GM12891 (cell line): ENCODE data around the gene PSMG3.

Source experiments
- DNase-seq: peaks from one replicate; pipeline ENCODE4 v3.0.0; 2011; ENCODE audit warnings: low spot score; ENCODE audit not compliant: insufficient read length
- FAIRE-seq: peaks from 2 replicates; lab custom pipeline; 2011; peaks lifted over from hg19 to GRCh38; lab: Jason Lieb, UNC
- PAX5 ChIP-seq: IDR thresholded peaks from 2 replicates; pipeline ENCODE4 v1.6.1; 2011; ENCODE audit warnings: low read length, moderate library complexity, mild to moderate bottlenecking; ENCODE audit not compliant: insufficient read depth, severe bottlenecking
- POLR2A ChIP-seq: IDR thresholded peaks from 2 replicates; pipeline ENCODE4 v1.6.1; 2011; ENCODE audit warnings: low read depth, low read length, control low read depth
- POLR2AphosphoS5 ChIP-seq: IDR thresholded peaks from 2 replicates; pipeline ENCODE4 v1.6.1; 2011; ENCODE audit warnings: low read depth, low read length, control low read depth
- POU2F2 ChIP-seq: IDR thresholded peaks from 2 replicates; pipeline ENCODE4 v1.6.1; 2011; ENCODE audit warnings: low read depth, mild to moderate bottlenecking, control low read depth, low read length, moderate library complexity
- SPI1 ChIP-seq: IDR thresholded peaks from 2 replicates; pipeline ENCODE4 v1.6.1; 2011; ENCODE audit warnings: low read depth, low read length, control low read depth
- TAF1 ChIP-seq: IDR thresholded peaks from 2 replicates; pipeline ENCODE4 v1.6.1; 2011; ENCODE audit warnings: low read depth, low read length, control low read depth

Gene PSMG3

GRCh38 chr7:1535100-1535458 is 34.8 kb downstream of the PSMG3 start:
- FAIRE-seq (no peak), DNase-seq (no peak)
- no peak for TF ChIP-seq POLR2AphosphoS5
- no peak for TF ChIP-seq TAF1

GRCh38 chr7:1534330-1535099 is 35.3 kb downstream of the PSMG3 start:
- TF ChIP-seq POLR2AphosphoS5 (no peak), PAX5 (no peak), TAF1 (no peak), POU2F2 (no peak), POLR2A (no peak), SPI1 (no peak)
- FAIRE-seq (no peak), DNase-seq (no peak)

GRCh38 chr7:1533547-1534329 is 36.1 kb downstream of the PSMG3 start:
- DNase-seq (peak; percentile 72), FAIRE-seq (peak; percentile 58)
- TF ChIP-seq TAF1 (no peak), POU2F2 (no peak), POLR2AphosphoS5 (no peak), SPI1 (no peak), POLR2A (no peak), PAX5 (no peak)

GRCh38 chr7:1533255-1533546 is 36.6 kb downstream of the PSMG3 start:
- no peak for FAIRE-seq

GRCh38 chr7:1532456-1533254 is 37.2 kb downstream of the PSMG3 start:
- TF ChIP-seq POLR2AphosphoS5: no peak
- no peak for TF ChIP-seq POLR2A
- TF ChIP-seq SPI1: no peak
- TF ChIP-seq PAX5: no peak
- no peak for TF ChIP-seq TAF1
- TF ChIP-seq POU2F2: no peak
- FAIRE-seq (peak; percentile 90), DNase-seq (no peak)

More at GRCh38 chr7:1533255-1533546, 36.6 kb downstream of the PSMG3 start:
- TF ChIP-seq POLR2A: no peak
- TF ChIP-seq POLR2AphosphoS5: no peak
- no peak for TF ChIP-seq PAX5
- no peak for DNase-seq

GRCh38 chr7:1531979-1532455 is 37.8 kb downstream of the PSMG3 start:
- no peak for FAIRE-seq
- TF ChIP-seq POLR2A (no peak), POU2F2 (no peak), POLR2AphosphoS5 (no peak), TAF1 (no peak), SPI1 (no peak), PAX5 (no peak)
- DNase-seq: no peak

- FAIRE-seq: peak; percentile 26
- DNase-seq: no peak
- TF ChIP-seq PAX5: no peak
- no peak for TF ChIP-seq POLR2AphosphoS5
- TF ChIP-seq TAF1: no peak
- no peak for TF ChIP-seq POLR2A
Observed at GRCh38 chr7:1531263-1531978, 38.4 kb downstream of the PSMG3 start.

- no peak for FAIRE-seq
- TF ChIP-seq TAF1: no peak
- TF ChIP-seq POLR2A: no peak
- no peak for TF ChIP-seq POLR2AphosphoS5
- TF ChIP-seq PAX5: no peak
- no peak for TF ChIP-seq SPI1
- TF ChIP-seq POU2F2: no peak
- DNase-seq: no peak
Observed at GRCh38 chr7:1530946-1531262, 38.9 kb downstream of the PSMG3 start.
